Neural crest cell (in vitro differentiated cells): ENCODE data around the gene SLIT3. TPM values are rescaled to one million over a fixed set of nuclear protein-coding genes. Genes with fewer than 3 reads are reported as not detected.

ENCODE experiments used
- DNase-seq: peaks from one replicate; pipeline ENCODE4 v3.0.0; 2021; ENCODE audit warnings: low read depth, mixed read lengths, low spot score
- H3K27ac Mint-ChIP-seq: one replicate; pipeline ENCODE4 v1.8.0; 2021; ENCODE audit warnings: mild to moderate bottlenecking, mixed read lengths; ENCODE audit not compliant: unreplicated experiment
- H3K27me3 Mint-ChIP-seq: 2 replicates; pipeline ENCODE4 v1.8.0; 2021; ENCODE audit warnings: low read depth, mild to moderate bottlenecking, mixed read lengths
- H3K36me3 Mint-ChIP-seq: 2 replicates; pipeline ENCODE4 v1.8.0; 2021; ENCODE audit warnings: low read depth, mild to moderate bottlenecking, mixed read lengths
- H3K4me1 Mint-ChIP-seq: 2 replicates; pipeline ENCODE4 v1.8.0; 2021; ENCODE audit warnings: mixed read lengths
- H3K4me3 Mint-ChIP-seq: one replicate; pipeline ENCODE4 v1.8.0; 2021; ENCODE audit warnings: mild to moderate bottlenecking, mixed read lengths
- H3K9me3 Mint-ChIP-seq: 2 replicates; pipeline ENCODE4 v1.8.0; 2021; ENCODE audit warnings: mixed read lengths
- CTCF ChIP-seq: fragments of 200-600 bp; sonication (generic); conservative IDR thresholded peaks from 2 replicates; pipeline ENCODE4 v1.5.0; 2021; ENCODE audit warnings: antibody characterized with exemption, mild to moderate bottlenecking
- total RNA-seq: library from RNA; stranded (reverse); gene quantifications from 2 replicates; pipeline ENCODE4 v1.2.1, GENCODE V29; 2021

Gene SLIT3
- total RNA-seq, 1 donor from 2014 or later: 13.3 TPM

- peaks cover 5% of the 10 kb centered on the region for H3K9me3 Mint-ChIP-seq
- no peak overlapping the region for H3K27ac Mint-ChIP-seq
- no peak overlapping the region for H3K4me3 Mint-ChIP-seq
- H3K36me3 Mint-ChIP-seq: no peaks in the 10 kb centered on the region
- H3K27me3 Mint-ChIP-seq: no peaks in the 10 kb centered on the region
- no peak for DNase-seq
- no peak for TF ChIP-seq CTCF
- H3K4me1 Mint-ChIP-seq: peaks cover 4% of the 10 kb centered on the region
These were observed 203.3 kb downstream of the SLIT3 start for GRCh38 chr5:169097374-169098326.

- peaks cover 3% of the 10 kb centered on the region for H3K9me3 Mint-ChIP-seq
- no peak overlapping the region for H3K27ac Mint-ChIP-seq
- no peak overlapping the region for H3K4me3 Mint-ChIP-seq
- no peaks in the 10 kb centered on the region for H3K27me3 Mint-ChIP-seq
- H3K36me3 Mint-ChIP-seq: no peaks in the 10 kb centered on the region
- H3K4me1 Mint-ChIP-seq: peaks cover 4% of the 10 kb centered on the region
- no peak for TF ChIP-seq CTCF
- no peak for DNase-seq
These were observed 205.0 kb downstream of the SLIT3 start for GRCh38 chr5:169095976-169096375.

- Mint-ChIP-seq H3K36me3 (no peaks in the 10 kb centered on the region), H3K4me3 (no peak overlapping the region), H3K27ac (no peak overlapping the region), H3K9me3 (peaks cover 6% of the 10 kb centered on the region), H3K27me3 (no peaks in the 10 kb centered on the region), H3K4me1 (peaks cover 4% of the 10 kb centered on the region)
- DNase-seq: no peak
- no peak for TF ChIP-seq CTCF
These were observed 205.5 kb downstream of the SLIT3 start for GRCh38 chr5:169095410-169095960.

- no peak for TF ChIP-seq CTCF
- no peak overlapping the region for H3K27ac Mint-ChIP-seq
These were observed 206.1 kb downstream of the SLIT3 start for GRCh38 chr5:169094586-169095409.

GRCh38 chr5:169091396-169091980 is 209.5 kb downstream of the SLIT3 start:
- TF ChIP-seq CTCF: no peak
- Mint-ChIP-seq H3K27ac (no peak overlapping the region), H3K4me1 (peaks cover 27% of the 10 kb centered on the region), H3K27me3 (no peaks in the 10 kb centered on the region), H3K36me3 (no peaks in the 10 kb centered on the region), H3K4me3 (no peak overlapping the region), H3K9me3 (peaks cover 6% of the 10 kb centered on the region)
- DNase-seq: no peak

More at GRCh38 chr5:169094586-169095409, 206.1 kb downstream of the SLIT3 start:
- Mint-ChIP-seq H3K9me3 (peaks cover 6% of the 10 kb centered on the region), H3K36me3 (no peaks in the 10 kb centered on the region), H3K4me3 (no peak overlapping the region), H3K27me3 (no peaks in the 10 kb centered on the region), H3K4me1 (peaks cover 4% of the 10 kb centered on the region)
- DNase-seq: no peak
